Activated naive CD4-positive, alpha-beta T cell (primary cell): ENCODE results near the gene SP8.

Experiments used
- DNase-seq, 4 experiments: peaks; one replicate each; lab custom pipeline; 2025; lab: John Stamatoyannopoulos, UW

SP8 gene

DNA sequence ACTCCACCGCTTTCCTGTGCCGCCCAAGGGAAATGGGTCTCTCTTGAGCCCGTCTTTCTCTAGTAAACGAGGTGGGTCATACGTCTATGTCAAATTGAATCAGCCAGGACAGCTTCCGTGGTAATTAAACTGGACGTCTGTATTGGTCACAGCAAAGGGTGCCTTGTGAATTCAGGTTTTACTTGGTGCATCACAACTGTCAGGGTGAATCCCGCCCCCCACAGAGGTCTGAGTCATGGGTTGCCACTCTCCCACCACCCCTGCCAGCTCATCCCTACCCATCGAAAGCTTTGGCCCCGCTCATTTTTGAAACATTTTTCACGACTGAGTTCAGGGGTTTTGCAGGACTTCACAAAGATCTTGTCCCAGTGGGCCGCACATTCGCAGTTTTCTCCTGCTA, 8.0 kb upstream of the SP8 start:
- no peak for DNase-seq

DNA sequence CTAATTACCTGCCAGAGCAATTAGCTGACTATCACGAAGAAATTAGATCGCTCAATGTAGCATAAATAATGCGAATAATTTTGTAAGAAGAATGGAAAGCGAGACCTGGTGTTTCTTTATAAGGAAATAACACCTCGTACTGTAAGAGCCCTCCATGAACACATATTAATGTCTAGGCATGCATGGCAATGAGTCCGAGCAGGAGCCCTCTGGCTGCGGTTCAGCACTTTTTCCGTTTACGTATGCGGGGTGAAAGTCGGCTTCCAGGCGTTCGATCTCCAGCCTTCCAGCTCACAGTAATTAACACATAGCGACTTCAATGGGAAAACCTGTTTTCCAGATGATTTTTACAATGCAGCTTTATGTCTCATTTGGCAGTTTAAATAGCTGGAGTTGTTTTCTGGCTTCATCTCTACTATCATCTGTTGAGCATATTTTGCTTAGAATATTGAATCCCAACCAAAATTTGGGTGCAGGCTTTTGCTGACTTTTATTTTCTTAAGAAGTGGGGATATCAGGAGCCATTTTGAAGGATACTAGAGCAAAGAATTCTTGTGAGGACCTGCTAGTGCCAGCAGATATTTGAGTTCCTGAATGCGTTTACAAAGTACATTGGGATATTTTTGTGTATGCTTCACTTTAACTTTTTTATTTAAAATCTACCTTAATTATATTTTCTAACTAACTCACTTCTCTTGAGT, 7.2 kb upstream of the SP8 start:
- DNase-seq, result no peak

DNA sequence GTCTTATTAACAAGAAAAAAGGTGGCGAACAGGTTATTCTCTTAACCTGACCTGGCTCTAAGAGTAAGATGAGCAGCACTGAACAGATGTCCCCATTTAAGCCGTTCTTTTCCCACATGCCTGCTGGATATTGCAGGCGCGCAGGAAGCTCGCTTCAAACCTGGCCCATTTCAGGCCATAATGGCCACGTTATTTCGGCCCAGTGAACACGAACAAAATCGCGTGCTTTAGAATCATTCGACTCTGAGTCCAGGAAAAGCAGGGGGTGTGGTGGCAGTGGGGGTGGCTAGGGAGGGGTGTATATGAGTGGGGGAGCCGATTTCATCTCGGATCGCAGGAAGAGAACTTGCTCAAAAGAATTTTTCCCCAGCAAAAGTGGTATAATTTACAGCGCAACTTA, 6.6 kb upstream of the SP8 start:
- DNase-seq, result no peak

DNA sequence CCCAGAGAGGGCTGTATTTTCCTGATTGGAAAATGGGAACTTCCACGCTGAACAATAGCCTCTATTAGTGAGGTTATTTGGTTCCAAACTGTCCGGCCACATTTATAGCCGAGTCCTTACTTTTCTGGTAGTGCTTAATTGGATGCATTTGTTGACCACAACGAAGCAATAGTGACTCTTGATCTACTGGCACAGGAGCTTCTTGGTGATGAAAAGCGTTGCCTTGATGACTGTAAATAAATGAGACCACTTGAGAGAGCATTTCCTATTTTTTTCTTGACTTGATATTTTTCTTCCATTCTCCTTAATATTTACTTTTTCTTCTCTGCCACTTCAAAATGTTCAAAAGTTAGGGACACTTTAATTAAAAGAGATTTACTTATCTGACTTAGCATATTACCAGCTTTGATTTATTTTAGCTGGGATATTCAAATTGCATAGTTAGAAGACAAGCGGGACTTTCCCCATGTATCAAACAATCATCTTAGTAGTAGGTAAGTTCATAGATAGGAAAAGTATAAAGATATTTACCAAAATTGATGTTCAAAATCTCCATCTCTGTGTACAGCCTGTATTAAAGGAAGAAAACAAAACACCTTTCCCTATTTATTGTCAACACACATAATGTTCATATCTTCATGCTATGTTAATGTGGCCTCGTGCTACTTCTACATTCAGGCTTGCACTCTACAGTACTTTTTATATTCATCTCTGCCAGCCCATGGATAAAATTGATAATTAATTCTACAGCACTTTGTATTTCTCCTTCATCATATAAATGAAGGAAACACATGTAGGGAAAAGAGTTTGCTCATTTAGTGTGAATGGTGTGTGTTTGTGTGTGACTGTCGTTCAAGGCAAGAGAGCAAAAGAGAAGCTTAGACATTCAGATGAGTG, 5.1 kb upstream of the SP8 start:
- no peak for DNase-seq

DNA sequence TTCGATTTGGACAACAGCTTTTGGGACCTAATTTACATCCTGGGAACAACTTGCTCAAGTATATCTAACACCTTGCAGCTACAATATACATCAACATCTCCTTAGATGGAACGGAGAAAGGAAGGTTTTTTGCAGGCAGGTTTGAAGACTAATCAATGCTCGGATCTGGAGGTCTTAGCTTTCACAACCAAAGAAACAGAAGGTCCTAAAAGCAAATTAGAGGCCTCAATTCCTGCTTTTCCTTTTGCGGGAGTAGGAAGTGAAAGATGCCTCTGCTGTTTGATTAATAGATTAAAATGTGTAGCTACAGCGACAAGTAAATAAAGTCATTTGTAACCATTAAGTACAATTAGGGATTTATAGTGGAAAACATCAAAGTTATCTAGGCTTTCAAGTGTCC, 3.7 kb upstream of the SP8 start:
- no peak for DNase-seq

DNA sequence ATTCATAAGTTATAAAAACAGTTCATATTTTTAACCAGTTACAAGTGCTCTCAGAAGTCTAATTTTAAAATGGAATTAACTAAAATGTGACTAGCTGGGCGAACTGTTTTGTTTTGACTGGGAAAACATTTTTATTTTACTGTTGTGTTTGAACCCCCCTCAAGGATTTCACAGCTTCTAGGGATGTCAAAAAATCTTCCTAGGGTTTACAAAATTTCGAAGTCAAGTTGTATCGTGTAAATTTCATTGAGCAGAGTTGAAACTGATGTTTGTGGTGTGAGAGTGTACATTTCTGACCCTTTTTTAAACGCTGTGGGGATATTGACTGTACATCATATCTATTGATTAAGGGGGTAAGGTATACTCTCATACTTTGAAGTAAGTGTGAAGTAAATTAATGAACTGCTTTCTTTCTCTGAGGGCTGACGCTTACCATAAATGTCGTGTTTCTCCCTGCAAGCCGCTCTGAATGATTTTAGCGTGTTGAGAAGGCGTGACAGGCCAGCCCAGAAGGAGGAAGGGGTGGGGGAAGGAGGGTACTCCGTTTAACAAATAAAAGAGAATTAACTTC, 1.8 kb upstream of the SP8 start:
- no peak for DNase-seq

DNA sequence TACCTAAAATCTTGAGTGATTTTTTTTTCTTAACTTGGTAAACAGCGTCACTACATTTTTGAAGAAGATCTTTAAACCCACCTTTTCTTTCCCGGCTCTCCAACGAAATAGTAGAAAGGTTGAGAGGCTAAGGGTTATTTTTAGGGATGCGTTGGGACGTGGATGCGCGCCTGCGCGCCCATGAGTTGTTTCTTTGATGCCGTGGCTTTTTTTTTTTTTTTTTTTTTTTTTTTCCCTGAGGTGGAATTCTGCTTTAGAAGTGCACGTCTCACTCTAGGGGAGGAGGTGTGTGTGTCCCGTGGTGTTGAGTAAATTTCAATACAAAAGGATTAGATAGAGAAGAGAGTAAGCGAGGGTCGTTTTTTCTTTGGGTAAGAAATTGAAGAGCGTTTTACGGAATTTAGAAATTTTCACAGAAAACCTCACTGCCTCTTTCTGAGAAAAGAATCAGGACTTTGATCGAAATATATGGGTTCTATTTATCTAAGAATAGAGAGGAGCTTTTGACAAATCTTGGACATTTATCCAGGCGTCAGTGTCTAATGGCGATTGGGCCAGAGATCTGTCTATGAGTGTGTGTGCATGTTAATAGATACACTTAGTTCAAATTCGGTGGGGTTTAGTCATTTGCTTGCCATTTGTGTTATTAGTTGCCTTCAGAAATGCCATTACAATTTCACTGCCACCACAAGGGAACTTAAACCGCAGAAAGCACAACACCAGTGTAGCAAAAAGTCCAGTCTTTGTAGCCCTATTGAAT, 1.2 kb upstream of the SP8 start:
- DNase-seq, result no peak

DNA sequence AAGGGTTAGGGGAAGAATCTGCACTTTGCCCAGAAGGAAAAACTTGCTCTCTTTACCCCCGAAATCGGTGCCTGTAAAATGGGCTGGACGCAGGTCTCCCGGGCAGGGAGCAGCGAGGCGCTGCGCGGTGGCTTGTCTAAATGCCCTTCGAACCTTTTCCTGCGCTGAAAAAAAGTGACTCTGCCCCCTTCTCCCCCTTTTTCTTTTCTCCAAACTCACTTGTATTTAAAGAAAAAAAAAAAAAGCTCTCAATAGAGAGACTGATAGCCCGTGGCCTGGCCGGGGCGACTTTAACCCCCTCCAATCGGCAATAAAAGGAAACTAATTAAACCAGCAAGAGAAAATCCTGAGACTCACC, 286 bp downstream of the SP8 start:
- DNase-seq, result no peak

DNA sequence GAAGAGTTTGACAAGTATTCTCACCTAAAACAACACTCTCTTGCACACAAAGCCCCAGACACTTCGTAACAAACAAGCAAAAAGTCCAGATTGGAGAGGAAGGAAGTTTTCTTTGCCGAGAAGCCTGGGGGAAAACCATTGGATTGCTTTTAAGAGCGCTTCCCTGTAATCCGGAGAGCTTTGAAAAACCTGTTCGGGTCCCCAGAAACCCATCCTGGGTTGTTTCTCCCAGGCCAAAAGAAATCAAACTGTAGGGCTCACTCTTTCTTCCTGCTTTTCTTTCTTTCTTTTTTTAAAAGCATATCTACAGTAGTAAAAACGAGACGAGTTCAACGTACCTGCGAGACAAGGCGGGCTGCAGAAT, 655 bp downstream of the SP8 start:
- no peak for DNase-seq

DNA sequence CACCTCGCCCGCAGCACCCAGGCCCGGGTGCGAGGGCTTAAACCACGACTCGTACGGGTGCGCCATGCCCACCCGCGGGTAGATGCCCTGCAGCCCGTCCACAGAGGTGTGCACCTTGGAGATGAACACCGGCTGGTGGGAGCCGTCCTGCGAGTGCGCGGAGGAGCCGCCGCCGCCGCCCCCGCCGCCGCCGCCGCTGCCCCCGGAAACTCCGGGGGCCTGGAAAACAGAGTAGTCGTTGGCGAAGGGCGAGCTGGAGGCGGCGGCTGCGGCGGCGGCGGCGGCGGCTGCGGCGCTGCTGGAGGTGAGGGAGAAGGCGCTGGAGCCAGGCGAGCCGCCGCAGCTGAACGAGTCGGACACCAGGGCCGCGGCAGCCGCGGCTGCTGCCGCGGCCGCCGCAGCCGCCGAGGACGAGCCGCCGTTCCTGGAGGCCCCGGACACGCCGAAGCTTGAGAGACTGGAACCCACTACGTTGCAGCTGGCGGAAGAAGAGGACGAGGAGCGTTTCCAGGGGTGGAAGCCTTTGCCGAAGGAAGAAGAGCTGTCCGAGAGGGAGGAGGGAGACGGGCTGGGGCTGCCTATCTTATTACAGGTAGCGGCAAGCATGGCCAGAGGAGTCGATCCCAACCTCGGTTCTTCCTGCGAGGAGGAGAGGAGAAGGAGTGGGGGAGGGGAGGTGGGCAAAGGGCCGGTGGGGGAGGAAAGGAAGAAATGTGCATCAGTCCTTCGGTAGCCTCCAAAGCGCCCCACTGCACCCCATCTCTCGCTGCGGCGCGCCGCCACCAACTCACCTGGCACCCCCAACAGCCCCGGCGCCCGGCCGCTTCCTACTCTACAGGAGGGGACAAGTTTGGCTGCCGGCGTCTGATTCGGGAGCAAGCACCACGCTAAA, 1.3 kb downstream of the SP8 start:
- DNase-seq, result no peak

DNA sequence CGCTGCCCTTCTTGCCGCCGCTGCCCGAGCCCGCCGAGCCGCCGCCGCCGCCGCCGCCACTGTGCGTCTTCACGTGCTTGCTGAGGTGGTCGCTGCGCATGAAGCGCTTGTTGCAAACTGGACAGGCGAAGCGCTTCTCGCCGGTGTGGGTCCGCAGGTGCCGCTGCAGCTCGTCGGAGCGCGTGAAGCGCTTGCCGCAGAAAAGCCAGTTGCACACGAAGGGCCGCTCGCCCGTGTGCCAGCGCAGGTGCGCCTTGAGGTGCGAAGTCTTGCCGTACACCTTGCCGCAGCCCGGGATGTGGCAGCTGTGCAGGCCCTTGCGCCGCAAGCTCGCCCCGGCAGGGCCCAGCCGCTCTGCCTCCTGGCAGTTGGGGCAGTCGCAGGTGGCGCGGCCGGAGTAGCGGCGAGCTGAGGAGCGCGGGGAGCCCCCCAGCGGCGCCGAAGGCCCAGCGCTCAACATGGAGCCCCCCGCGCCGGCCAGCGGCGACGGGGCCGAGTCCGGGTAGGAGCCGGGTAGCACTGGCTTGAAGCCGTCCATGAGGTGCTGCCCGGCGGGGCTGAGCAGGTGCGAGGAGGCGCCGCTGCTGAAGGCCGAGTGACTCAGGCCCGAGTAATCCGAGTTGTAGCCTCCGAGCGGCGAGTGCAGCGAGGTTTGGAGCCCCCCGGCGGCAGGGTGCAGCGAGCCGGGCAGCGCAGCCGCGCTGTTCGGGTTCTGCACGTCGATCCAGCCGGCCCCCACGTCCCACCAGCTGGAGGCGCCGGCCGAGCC, 2.1 kb downstream of the SP8 start:
- no peak for DNase-seq

DNA sequence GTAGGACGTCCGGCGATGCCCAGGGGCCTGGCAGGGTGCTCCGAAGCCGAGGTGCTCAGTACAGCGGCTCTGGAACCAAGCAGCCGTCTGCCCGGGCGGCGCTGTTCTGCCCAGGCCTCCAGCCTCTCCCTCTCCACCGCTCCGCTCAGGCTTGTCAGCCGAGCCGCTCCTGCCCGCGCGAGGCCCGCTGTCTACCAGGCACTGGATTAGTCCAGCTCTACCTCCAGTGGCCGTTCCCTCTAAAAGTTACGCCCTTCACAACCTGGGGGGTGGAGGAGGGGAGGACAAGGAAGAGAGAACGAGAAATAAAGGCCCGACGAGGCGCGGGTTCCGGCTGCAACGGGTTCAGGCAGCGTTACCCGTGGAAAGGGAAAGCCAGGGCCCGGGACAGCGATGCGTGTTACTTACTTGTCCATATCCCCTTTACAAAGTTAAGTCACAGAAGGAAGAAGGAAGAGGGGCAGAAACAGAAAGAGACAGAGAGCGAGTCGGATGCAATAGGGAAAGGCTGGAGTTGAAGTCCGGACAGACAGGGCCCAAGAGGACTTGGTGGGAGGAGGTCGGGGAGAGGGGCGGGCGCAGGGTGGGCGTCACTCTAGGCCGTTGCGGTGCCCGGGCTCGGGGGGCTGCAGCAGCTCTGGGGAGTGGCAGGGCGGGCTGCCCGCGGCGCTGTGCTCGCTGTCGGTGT, 2.8 kb downstream of the SP8 start:
- DNase-seq, result no peak

DNA sequence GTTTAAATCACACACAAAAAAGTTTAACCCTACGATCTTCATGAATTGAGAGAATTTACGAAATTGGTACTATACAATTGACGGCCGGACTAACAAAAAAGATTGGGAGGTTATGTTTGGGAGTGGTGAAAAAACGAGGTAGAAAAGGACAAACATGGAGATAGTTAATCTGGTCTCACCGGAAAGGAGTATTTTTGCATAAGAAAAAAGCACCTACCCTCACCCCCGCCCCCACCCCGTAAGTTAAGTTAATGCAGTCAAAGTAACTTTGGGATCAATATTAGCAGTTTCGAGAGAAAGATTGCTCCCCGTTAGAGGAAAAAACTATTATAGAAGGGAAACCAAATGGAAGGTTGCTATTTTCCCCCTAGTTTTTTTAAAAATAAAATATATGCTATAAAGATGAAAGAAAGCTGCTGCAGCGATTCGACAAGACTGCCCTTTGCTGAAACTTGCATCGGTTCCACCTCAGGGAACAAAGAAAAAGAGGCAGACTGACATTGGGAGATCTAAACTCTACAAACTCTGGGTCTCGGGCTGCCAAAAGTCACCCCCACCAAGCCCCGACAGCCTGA, 3.5 kb downstream of the SP8 start:
- DNase-seq, result no peak

DNA sequence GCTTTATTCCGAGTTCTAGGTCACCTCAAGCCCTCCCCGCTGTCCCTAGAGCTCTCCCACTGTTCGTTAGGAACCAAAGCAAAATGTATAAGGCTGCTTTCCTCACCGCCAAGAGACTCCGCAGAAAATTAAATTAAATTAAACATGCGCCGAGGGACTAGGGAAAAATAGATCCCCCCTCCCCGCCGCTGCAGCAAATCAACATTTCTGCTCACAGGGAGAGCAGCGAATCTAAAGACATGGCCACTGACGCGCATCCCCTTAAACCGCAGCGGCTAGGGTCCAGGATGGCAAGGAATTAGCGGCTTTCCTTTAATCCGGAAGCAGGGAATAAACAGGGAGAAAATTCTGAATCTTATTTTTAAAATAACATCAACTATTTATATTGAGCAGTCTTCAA, 7.6 kb downstream of the SP8 start:
- no peak for DNase-seq

DNA sequence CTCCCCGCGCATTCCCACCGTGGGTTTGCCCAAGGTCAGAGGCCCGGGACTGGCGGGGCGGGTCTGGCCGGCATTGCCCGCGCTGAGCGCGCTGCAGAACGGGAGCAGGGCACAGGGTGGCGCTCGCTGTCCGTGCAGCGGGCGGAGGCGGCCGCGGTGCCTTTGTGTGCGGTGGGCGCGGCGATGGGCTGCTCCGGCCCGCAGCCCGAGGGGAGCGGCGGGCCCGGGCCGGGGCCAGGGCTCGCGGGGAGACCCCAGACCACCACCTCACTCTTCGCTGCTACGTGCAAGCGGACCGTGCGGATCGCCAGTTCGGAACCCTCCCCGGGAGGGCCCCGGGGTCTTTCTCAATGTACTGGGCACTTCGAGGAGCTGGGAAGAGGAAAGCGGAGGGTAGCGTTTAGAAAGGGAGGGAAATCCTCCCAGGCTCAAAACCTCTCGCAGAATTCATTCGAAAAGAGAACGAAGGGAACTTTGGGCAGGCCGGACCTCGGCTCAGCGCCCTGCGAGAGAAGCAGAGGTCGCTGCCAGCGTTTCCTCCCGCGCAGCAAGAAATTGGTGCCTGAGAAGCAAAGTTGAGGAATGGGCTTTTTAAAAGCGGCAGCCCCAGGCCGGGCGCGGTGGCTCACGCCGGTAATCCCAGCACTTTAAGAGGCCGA, 8.5 kb downstream of the SP8 start:
- DNase-seq, result no peak

DNA sequence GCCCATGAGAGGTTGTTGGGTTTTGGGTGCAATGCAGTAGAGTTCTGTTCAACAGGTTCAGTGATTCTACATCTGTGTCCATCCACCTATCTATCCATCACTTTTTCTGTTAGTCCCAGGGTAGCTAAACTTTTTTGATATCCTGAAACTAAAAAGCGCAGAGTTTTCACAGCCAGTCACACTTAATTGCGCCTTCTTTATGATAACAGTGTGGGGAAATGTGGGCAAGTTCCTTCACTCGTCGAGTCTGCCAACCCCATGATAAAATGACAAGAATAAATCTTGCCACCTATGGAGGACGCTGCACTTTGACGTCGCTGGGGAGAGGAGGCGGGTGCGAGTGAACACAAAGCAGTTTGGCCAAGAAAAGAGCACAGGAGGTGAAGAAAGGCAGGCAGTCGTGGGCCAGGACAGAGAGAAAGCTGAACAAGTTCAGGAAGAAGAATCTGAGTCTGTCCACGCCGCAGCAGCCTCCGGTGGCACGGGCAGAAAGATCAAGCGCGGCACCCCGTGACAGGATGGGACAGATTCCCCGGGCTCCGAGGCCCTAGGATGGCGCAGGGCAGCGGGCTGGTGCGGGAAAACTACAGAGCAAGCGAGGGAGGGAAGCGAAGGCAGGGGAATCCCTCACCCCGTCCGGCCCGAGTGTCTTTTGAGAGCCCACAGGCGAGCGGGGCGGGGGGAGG, 9.2 kb downstream of the SP8 start:
- DNase-seq, result no peak

DNA sequence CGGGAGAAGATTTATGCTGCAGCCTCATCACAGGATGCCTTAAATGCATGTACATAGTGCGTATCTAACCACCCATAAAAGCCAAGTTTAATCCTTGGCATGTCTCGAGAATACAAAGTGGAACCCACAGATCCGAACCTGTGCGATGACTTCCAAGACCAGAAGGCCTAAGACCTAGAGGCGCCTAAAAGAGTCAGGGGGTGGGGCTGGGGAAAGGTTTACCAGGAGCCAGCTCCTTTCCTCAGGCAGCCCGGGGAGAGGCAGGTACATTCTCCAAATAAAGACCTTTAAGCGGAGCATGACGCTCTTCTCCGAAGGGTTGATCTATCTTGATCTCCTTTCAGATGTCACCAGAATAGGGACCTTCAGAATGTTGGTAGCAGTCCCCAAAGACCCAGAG, 9.7 kb downstream of the SP8 start:
- no peak for DNase-seq

DNA sequence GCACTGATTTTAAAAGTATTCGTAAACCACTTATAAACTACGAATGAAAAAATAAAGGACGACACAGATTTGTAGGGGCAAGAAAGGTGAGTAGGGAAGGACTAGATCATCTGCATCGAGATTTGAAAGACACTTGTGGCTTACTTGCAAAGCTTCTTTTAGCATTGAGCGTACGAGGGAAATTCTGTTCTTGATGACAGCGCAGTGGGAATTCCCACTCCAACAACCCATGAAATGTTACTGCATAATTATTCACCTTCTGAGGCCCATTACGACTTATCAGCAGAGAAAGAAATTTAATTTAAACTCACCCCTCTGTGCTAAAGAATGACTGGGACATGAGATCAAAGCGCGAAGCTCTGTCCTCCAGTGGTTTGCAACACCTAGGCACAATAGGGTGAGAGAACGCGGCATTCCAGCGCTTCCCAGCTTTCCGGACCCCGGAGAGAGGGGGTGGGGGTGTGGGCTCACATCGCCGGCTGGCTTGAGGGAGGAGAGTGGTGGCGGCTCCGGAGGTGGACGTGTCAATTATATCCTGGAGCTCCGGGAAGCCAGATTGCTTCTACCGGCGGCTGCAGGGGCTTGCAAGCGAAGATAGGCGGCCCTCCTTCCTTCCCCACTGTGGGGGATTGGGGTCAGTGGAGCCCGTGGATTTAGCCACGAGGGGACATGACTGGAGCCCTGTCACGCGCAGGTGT, 10.3 kb downstream of the SP8 start:
- no peak for DNase-seq
